HepG2 (cell line): ENCODE data around the gene VEGFA. TPM values are rescaled to one million over a fixed set of nuclear protein-coding genes. Genes with fewer than 3 reads are reported as not detected.

ENCODE experiments used
- ARHGAP35 ChIP-seq: sonication (generic); formaldehyde crosslinking; IDR thresholded peaks from 2 replicates; pipeline ENCODE4 v1.9.0; 2022; ENCODE audit warnings: mild to moderate bottlenecking, inconsistent platforms, moderate library complexity, missing genetic modification reagents, borderline replicate concordance
- ATF1 ChIP-seq: IDR thresholded peaks from 2 replicates; pipeline ENCODE4 v1.6.1; 2016; ENCODE audit warnings: mild to moderate bottlenecking, control low read depth
- KLF15 ChIP-seq: sonication (generic); formaldehyde crosslinking; IDR thresholded peaks from 2 replicates; pipeline ENCODE4 v1.8.1; 2023; ENCODE audit warnings: borderline replicate concordance, mild to moderate bottlenecking, inconsistent platforms, missing genetic modification reagents, mixed read lengths
- NBN ChIP-seq: fragments of 450-650 bp; conservative IDR thresholded peaks from 2 replicates; pipeline ENCODE4 v1.6.1; 2017
- POLR2A ChIP-seq, 2 experiments: IDR thresholded peaks; 2 replicates each; pipeline ENCODE4 v1.6.1; 2011; ENCODE audit warnings: low read depth in 2 of 2, low read length in 2 of 2, mild to moderate bottlenecking in 1 of 2, moderate library complexity in 1 of 2; ENCODE audit not compliant: insufficient read depth in 1 of 2
- RBFOX2 ChIP-seq: fragments of 200-400 bp; formaldehyde crosslinking; IDR thresholded peaks from 2 replicates; pipeline ENCODE4 v1.6.1; 2017; ENCODE audit warnings: low read depth, mild to moderate bottlenecking, low read length
- SATB2 ChIP-seq: sonication (generic); formaldehyde crosslinking; IDR thresholded peaks from 2 replicates; pipeline ENCODE4 v1.5.0; 2020; ENCODE audit warnings: missing genetic modification reagents
- TMF1 ChIP-seq: sonication (generic); formaldehyde crosslinking; IDR thresholded peaks from 2 replicates; pipeline ENCODE4 v1.8.1; 2022; ENCODE audit warnings: low read depth, missing genetic modification reagents
- ZNF232 ChIP-seq: sonication (generic); formaldehyde crosslinking; IDR thresholded peaks from 2 replicates; pipeline ENCODE4 v1.4.0; 2020; ENCODE audit warnings: missing genetic modification reagents, borderline replicate concordance
- ZNF263 ChIP-seq: sonication (generic); formaldehyde crosslinking; IDR thresholded peaks from 2 replicates; pipeline ENCODE4 v1.4.0; 2020; ENCODE audit warnings: missing genetic modification reagents
- ZNF451 ChIP-seq: sonication (generic); formaldehyde crosslinking; IDR thresholded peaks from 2 replicates; pipeline ENCODE4 v1.5.0; 2020; ENCODE audit warnings: mild to moderate bottlenecking, missing genetic modification reagents
- ZNF577 ChIP-seq: sonication (generic); formaldehyde crosslinking; IDR thresholded peaks from 2 replicates; pipeline ENCODE4 v1.4.0; 2020; ENCODE audit warnings: mild to moderate bottlenecking, low read depth, missing genetic modification reagents, borderline replicate concordance
- ZNF619 ChIP-seq: sonication (generic); formaldehyde crosslinking; IDR thresholded peaks from 2 replicates; pipeline ENCODE4 v1.4.0; 2020; ENCODE audit warnings: mild to moderate bottlenecking, missing genetic modification reagents
- ZNF737 ChIP-seq: sonication (generic); formaldehyde crosslinking; IDR thresholded peaks from 2 replicates; pipeline ENCODE4 v1.5.0; 2020; ENCODE audit warnings: missing genetic modification reagents, mild to moderate bottlenecking, borderline replicate concordance
- ZNF850 ChIP-seq: sonication (generic); formaldehyde crosslinking; conservative IDR thresholded peaks from 2 replicates; pipeline ENCODE4 v1.9.0; 2021; ENCODE audit warnings: mild to moderate bottlenecking, missing genetic modification reagents
- polyA plus RNA-seq, 8 experiments: library from polyadenylated mRNA; depleted of rRNA in 3 of 8; stranded (reverse) in 7 of 8; unstranded in 1 of 8; fragments of >200 nt; fragmentation: Illumina TruSeq in 4 of 8; extraction: Trizol in 4 of 8; gene quantifications; 2 replicates each; pipeline versions ENCODE4 v1.2.1 to v1.2.3, GENCODE V29; 2011 to 2016; ENCODE audit warnings: low read depth in 4 of 8, missing spikeins in 1 of 8, mixed read lengths in 1 of 8; ENCODE audit not compliant: insufficient read depth in 1 of 8
- total RNA-seq, 5 experiments: library from RNA; depleted of rRNA; stranded (reverse); fragments of >200 nt; fragmentation: Illumina TruSeq; extraction: Trizol; gene quantifications; 2 replicates each; pipeline ENCODE4 v1.2.3, GENCODE V29; 2016; ENCODE audit warnings: low read depth in 1 of 5
- TF ChIP-seq, protein P1 (sequence below): sonication (generic); formaldehyde crosslinking; IDR thresholded peaks from 2 replicates; pipeline ENCODE4 v1.9.0; 2021; ENCODE audit warnings: mild to moderate bottlenecking, missing genetic modification reagents
- TF ChIP-seq, protein P2 (sequence below): sonication (generic); formaldehyde crosslinking; IDR thresholded peaks from 2 replicates; pipeline ENCODE4 v1.4.0; 2020; ENCODE audit warnings: missing genetic modification reagents
- TF ChIP-seq, protein P3 (sequence below): sonication (generic); formaldehyde crosslinking; IDR thresholded peaks from 2 replicates; pipeline ENCODE4 v1.4.0; 2020; ENCODE audit warnings: mild to moderate bottlenecking, low read depth, missing genetic modification reagents
- TF ChIP-seq, protein P4 (sequence below): sonication (generic); formaldehyde crosslinking; conservative IDR thresholded peaks from 2 replicates; pipeline ENCODE4 v1.4.0; 2020; ENCODE audit warnings: missing genetic modification reagents

VEGFA gene
- total and polyA plus RNA-seq, 2 of the 13 experiments (the other 11 are each of a cell fraction or from before 2014, with no cell fraction given): 68.1 to 629 TPM

DNA sequence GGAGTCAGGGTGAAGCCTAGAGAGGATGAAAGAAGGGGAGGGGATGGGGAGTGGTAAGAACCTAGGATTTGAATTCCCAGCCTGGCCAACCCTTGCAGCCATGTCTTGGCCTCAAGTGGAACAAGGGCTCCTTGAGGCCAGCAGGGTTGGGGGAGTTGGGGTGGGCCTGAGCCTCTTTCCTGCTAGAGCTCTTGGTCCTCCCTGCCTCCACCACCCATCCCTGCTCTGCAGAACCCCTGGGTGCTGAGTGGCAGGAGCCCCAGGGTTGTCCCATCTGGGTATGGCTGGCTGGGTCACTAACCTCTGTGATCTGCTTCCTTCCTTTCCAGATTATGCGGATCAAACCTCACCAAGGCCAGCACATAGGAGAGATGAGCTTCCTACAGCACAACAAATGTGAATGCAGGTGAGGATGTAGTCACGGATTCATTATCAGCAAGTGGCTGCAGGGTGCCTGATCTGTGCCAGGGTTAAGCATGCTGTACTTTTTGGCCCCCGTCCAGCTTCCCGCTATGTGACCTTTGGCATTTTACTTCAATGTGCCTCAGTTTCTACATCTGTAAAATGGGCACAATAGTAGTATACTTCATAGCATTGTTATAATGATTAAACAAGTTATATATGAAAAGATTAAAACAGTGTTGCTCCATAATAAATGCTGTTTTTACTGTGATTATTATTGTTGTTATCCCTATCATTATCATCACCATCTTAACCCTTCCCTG, 8.3 kb downstream of the VEGFA start (continued):
- TF ChIP-seq, protein P1, sequence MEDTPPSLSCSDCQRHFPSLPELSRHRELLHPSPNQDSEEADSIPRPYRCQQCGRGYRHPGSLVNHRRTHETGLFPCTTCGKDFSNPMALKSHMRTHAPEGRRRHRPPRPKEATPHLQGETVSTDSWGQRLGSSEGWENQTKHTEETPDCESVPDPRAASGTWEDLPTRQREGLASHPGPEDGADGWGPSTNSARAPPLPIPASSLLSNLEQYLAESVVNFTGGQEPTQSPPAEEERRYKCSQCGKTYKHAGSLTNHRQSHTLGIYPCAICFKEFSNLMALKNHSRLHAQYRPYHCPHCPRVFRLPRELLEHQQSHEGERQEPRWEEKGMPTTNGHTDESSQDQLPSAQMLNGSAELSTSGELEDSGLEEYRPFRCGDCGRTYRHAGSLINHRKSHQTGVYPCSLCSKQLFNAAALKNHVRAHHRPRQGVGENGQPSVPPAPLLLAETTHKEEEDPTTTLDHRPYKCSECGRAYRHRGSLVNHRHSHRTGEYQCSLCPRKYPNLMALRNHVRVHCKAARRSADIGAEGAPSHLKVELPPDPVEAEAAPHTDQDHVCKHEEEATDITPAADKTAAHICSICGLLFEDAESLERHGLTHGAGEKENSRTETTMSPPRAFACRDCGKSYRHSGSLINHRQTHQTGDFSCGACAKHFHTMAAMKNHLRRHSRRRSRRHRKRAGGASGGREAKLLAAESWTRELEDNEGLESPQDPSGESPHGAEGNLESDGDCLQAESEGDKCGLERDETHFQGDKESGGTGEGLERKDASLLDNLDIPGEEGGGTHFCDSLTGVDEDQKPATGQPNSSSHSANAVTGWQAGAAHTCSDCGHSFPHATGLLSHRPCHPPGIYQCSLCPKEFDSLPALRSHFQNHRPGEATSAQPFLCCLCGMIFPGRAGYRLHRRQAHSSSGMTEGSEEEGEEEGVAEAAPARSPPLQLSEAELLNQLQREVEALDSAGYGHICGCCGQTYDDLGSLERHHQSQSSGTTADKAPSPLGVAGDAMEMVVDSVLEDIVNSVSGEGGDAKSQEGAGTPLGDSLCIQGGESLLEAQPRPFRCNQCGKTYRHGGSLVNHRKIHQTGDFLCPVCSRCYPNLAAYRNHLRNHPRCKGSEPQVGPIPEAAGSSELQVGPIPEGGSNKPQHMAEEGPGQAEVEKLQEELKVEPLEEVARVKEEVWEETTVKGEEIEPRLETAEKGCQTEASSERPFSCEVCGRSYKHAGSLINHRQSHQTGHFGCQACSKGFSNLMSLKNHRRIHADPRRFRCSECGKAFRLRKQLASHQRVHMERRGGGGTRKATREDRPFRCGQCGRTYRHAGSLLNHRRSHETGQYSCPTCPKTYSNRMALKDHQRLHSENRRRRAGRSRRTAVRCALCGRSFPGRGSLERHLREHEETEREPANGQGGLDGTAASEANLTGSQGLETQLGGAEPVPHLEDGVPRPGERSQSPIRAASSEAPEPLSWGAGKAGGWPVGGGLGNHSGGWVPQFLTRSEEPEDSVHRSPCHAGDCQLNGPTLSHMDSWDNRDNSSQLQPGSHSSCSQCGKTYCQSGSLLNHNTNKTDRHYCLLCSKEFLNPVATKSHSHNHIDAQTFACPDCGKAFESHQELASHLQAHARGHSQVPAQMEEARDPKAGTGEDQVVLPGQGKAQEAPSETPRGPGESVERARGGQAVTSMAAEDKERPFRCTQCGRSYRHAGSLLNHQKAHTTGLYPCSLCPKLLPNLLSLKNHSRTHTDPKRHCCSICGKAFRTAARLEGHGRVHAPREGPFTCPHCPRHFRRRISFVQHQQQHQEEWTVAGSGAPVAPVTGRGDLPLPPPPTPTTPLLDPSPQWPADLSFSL (CRISPR knock-in tag): no peak
- TF ChIP-seq ZNF232 (CRISPR knock-in tag) (no peak), ZNF619 (no peak), RBFOX2 (peak; percentile 33; the same call in 1 of the 2 replicates), ZNF451 (CRISPR knock-in tag) (no peak), ARHGAP35 (CRISPR knock-in tag) (no peak), TMF1 (CRISPR knock-in tag) (no peak), POLR2A (IDR thresholded peaks at IDR 0.05; ENCODE audit: insufficient read depth in 1 of 2, low read depth in 2 of 2, low read length in 2 of 2) (0 out of 4 replicates have a peak, but pooled peaks of 1 of the 2 experiments have one; percentile 17), ZNF737 (no peak), SATB2 (no peak), ZNF263 (CRISPR knock-in tag) (no peak), NBN (no peak), ZNF850 (CRISPR knock-in tag) (no peak), ATF1 (CRISPR knock-in tag) (no peak), ZNF577 (CRISPR knock-in tag) (no peak), KLF15 (CRISPR knock-in tag) (no peak)
- TF ChIP-seq, protein P2, sequence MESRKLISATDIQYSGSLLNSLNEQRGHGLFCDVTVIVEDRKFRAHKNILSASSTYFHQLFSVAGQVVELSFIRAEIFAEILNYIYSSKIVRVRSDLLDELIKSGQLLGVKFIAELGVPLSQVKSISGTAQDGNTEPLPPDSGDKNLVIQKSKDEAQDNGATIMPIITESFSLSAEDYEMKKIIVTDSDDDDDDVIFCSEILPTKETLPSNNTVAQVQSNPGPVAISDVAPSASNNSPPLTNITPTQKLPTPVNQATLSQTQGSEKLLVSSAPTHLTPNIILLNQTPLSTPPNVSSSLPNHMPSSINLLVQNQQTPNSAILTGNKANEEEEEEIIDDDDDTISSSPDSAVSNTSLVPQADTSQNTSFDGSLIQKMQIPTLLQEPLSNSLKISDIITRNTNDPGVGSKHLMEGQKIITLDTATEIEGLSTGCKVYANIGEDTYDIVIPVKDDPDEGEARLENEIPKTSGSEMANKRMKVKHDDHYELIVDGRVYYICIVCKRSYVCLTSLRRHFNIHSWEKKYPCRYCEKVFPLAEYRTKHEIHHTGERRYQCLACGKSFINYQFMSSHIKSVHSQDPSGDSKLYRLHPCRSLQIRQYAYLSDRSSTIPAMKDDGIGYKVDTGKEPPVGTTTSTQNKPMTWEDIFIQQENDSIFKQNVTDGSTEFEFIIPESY (CRISPR knock-in tag): peak; percentile 70; the same call in 1 of the 2 replicates
- TF ChIP-seq, protein P3, sequence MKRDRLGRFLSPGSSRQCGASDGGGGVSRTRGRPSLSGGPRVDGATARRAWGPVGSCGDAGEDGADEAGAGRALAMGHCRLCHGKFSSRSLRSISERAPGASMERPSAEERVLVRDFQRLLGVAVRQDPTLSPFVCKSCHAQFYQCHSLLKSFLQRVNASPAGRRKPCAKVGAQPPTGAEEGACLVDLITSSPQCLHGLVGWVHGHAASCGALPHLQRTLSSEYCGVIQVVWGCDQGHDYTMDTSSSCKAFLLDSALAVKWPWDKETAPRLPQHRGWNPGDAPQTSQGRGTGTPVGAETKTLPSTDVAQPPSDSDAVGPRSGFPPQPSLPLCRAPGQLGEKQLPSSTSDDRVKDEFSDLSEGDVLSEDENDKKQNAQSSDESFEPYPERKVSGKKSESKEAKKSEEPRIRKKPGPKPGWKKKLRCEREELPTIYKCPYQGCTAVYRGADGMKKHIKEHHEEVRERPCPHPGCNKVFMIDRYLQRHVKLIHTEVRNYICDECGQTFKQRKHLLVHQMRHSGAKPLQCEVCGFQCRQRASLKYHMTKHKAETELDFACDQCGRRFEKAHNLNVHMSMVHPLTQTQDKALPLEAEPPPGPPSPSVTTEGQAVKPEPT (CRISPR knock-in tag): no peak
- TF ChIP-seq, protein P4, sequence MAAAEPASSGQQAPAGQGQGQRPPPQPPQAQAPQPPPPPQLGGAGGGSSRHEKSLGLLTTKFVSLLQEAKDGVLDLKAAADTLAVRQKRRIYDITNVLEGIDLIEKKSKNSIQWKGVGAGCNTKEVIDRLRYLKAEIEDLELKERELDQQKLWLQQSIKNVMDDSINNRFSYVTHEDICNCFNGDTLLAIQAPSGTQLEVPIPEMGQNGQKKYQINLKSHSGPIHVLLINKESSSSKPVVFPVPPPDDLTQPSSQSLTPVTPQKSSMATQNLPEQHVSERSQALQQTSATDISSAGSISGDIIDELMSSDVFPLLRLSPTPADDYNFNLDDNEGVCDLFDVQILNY (CRISPR knock-in tag): no peak
